ENCODE measurements around the gene GP1BA. TPM values are rescaled to one million over a fixed set of nuclear protein-coding genes. Genes with fewer than 3 reads are reported as not detected.
"Not testable (repeated sequence)": the region's sequence is repeated elsewhere in the genome, so short reads cannot be mapped to it uniquely, and the experiment has no call there.

Gene GP1BA
- total and polyA plus RNA-seq, 8 donors: 0.05 TPM; not detected in 7

GRCh38 chr17:4919511-4920047 lies 12.5 kb upstream of the GP1BA start:
- intact Hi-C loops (cut with DNase I; ENCODE audit: low total_unique reads): loop anchor here (10.0 kb wide), 1 partner anchor 145 kb away; no protein-coding TSS in a partner anchor
- WGBS, 5 donors: 68 to 76% (median 73%) methylated on average over 8 of the region's 8 CpGs
- H3K27me3 ChIP-seq: no peaks in the 10 kb centered on the region
- DNase-seq: no peak
- no peak overlapping the region for H3K27ac ChIP-seq
- no peaks in the 10 kb centered on the region for H3K4me1 ChIP-seq
- H3K4me3 ChIP-seq: no peak overlapping the region
- H3K9me3 ChIP-seq: no peaks in the 10 kb centered on the region
- H3K36me3 ChIP-seq: no peaks in the 10 kb centered on the region
- TF ChIP-seq POLR2AphosphoS5 (IDR thresholded peaks at IDR 0.05): no peak
- TF ChIP-seq CTCF (IDR thresholded peaks at IDR 0.05): no peak
- TF ChIP-seq POLR2A (IDR thresholded peaks at IDR 0.05): no peak
- no peak for TF ChIP-seq EP300 (IDR thresholded peaks at IDR 0.05)

- H3K36me3 ChIP-seq: no peaks in the 10 kb centered on the region
- intact Hi-C loops (cut with DNase I; ENCODE audit: low total_unique reads): no loop called here
- no peaks in the 10 kb centered on the region for H3K27me3 ChIP-seq
- H3K9me3 ChIP-seq: no peaks in the 10 kb centered on the region
- H3K4me3 ChIP-seq: no peak overlapping the region
- no peak for TF ChIP-seq EP300 (IDR thresholded peaks at IDR 0.05)
- no peak for TF ChIP-seq CTCF (IDR thresholded peaks at IDR 0.05)
- no peak for TF ChIP-seq POLR2A (IDR thresholded peaks at IDR 0.05)
- TF ChIP-seq POLR2AphosphoS5 (IDR thresholded peaks at IDR 0.05): no peak
- H3K4me1 ChIP-seq: no peaks in the 10 kb centered on the region
- DNase-seq: no peak
- H3K27ac ChIP-seq: no peak overlapping the region
- WGBS, 5 donors: 78 to 83% (median 81%) methylated on average over 10 of the region's 10 CpGs
These were observed 11.6 kb upstream of the GP1BA start for GRCh38 chr17:4920351-4921048.

- 87 to 92% (median 91%) methylated on average over 4 of the region's 4 CpGs for WGBS, 5 donors
- TF ChIP-seq EP300 (IDR thresholded peaks at IDR 0.05) (no peak), POLR2A (IDR thresholded peaks at IDR 0.05) (no peak), CTCF (IDR thresholded peaks at IDR 0.05) (no peak), POLR2AphosphoS5 (IDR thresholded peaks at IDR 0.05) (no peak)
- Histone ChIP-seq H3K36me3 (no peaks in the 10 kb centered on the region), H3K27ac (no peak overlapping the region), H3K4me3 (no peak overlapping the region), H3K9me3 (no peaks in the 10 kb centered on the region), H3K27me3 (no peaks in the 10 kb centered on the region), H3K4me1 (no peaks in the 10 kb centered on the region)
- intact Hi-C loops (cut with DNase I; ENCODE audit: low total_unique reads): no loop called here
- DNase-seq: no peak
These were observed 10.8 kb upstream of the GP1BA start for GRCh38 chr17:4921320-4921719.

- H3K9me3 ChIP-seq; H3K4me1 ChIP-seq; DNase-seq; H3K27ac ChIP-seq; H3K27me3 ChIP-seq; H3K4me3 ChIP-seq; intact Hi-C loops (cut with DNase I; ENCODE audit: low total_unique reads); H3K36me3 ChIP-seq: not testable (repeated sequence)
- 81 to 87% (median 84%) methylated on average over 23 to 24 of the region's 24 CpGs for WGBS, 5 donors
These were observed 5.3 kb upstream of the GP1BA start for GRCh38 chr17:4926577-4927335.

Data from stomach (tissue), 9 donors.